ENCODE measurements around the gene FBXO17.
A peak's percentile ranks its signal among the peaks of the same experiment; 100 is the strongest.
"Not testable (repeated sequence)": the region's sequence is repeated elsewhere in the genome, so short reads cannot be mapped to it uniquely, and the experiment has no call there.

FBXO17 gene

DNA sequence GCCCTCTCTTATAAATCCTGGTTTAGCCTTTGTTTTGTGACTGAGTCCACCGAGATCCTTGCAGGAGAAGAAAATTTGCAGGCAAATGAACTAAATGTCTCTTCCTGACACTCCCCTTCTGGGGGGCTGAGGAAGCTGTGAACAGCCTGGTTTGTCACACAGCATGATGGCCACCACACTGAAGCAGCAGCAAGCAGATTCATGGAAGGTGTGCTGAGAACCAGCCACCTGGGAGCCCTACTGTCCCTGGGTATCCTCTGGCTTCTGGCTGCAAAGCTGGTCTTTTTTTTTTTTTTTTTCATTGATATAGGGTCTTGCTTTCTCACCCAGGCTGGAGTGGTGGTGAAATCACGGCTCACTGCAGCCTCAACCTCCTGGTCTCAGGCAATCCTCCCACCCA, 33.6 kb downstream of the FBXO17 start:
- DNase-seq, result no peak

DNA sequence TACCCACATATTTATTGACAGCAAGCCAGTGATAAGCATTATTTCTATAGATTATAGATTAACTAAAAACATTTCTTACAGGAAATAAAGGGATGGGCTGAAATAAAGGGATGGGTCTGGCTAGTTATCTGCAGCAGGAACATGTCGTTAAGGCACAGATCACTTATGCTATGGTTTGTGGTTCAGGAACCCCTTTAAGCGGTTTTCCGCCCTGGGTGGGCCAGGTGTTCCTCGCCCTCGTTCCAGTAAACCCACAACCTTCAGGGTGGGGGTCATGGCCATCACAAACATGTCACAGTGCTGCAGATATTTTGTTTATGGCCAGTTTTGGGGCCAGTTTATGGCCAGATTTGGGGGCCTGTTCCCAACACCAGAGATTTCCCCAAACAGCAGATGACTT, 34.1 kb downstream of the FBXO17 start:
- not testable (repeated sequence) for DNase-seq

DNA sequence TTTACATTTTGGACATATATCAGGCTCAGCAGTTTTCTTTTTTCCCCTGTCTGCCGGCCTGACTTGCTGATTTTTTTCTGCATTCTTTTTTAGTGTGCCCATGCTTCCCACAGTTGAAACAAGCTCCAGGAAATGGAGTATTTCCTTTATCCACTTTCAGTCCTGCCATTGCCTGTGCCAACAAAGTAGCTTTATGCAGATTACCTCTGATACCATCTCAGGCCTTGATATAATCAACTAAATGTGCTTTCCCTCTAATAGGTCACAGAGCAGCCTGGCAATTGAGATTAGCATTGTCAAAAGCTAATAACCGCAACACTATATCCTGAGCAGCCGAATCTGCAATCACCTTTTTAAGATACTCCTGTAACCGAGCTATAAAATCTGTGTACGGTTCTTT, 35.6 kb downstream of the FBXO17 start:
- DNase-seq, result no peak

DNA sequence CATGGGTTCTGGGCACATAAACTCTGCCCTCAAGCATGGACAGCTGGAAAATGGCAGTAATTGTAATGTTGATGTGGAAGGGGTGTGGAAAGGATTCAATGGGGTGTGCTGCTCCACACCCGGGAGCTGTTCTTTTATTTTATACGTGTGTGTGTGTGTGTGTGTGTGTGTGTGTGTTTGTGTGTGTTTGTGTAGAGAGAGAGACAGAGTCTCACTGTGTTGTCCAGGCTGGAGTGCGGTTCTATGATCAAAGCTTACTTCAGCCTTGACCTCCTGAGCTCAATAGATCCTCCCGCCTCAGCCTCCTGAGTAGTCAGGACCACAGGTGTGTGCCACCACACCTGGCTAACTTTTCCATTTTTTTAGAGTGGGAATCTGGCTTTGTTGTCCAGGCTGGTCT, 42.0 kb downstream of the FBXO17 start:
- no peak for DNase-seq

DNA sequence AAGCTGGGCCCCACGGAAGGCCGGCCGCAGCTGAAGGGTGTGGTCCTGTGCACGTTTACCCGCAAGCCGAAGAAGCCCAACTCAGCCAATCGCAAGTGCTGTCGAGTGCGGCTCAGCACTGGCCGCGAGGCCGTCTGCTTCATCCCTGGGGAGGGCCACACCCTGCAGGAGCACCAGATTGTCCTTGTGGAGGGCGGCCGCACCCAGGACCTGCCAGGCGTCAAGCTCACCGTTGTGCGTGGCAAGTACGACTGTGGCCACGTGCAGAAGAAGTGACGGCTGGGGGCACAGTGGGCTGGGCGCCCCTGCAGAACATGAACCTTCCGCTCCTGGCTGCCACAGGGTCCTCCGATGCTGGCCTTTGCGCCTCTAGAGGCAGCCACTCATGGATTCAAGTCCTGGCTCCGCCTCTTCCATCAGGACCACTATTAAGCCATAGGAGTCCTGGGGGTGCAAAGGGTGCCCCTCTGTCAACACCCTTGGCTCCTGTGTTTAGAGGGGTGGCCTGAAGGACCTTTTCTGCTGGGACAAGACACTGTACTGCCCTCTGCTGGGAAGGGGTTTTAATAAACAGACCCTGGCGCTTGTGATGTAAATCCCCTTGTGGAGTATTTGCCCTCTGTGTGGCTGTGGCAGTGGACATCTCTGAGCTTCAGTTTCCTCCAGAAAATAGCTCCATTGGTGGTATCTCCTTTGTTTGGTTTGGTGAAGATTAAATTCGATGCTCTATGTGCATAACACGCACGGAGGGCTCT, 42.9 kb downstream of the FBXO17 start:
- DNase-seq, result no peak

DNA sequence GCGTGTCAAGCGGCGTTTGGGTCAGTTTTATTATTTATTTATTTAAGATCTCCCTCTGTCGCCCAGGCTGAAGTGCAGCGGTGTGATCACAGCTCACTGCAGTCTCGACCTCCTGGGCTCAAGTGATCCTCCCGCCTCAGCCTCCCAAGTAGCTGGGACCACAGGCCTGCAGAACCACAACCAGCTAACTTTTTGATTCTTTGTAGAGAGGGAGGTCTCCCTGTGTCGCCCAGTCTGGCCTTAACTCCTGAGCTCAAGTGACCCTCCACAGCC, 44.1 kb downstream of the FBXO17 start:
- DNase-seq, result no peak

DNA sequence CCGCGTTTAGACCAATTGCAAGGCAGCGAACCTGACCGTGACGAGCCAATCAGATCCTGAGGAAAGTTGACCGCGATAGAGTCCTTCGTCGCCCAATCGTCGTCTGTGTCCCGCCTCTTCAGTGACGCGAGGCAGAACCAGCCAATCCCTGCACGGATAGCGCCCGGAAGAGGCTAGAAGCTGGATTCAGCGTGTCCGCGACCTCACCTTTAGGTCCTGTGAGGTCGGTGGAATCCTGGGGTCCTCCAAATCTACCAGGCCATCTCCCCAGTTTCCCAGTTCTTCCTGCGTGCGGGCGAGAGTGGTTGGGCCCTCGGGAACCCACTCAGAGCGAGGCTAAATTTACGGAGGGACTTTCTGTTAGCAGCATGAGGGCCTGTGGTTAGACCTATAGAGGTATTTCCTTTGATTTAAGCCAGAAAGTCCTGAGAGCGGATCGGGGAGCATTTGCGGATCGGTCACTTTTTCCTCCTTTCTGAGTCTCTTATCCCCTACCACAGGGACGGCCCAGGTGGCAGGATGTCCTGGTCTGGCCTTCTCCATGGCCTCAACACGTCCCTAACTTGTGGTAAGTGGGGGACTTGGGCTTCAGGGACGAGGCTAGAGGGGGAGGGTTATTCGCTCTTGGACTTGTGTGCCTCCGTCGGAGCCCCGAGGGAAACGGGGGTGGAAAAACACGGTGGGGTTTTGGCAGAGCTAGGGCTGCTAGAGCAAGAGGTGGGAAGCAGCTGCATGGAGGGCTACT, 44.6 kb downstream of the FBXO17 start, which contains the start of gene MRPS12:
MRPS12 (plus strand) TSS at position 169 of the 745 bp plus-strand sequence; CDS start at position 520, 351 bp downstream.
- DNase-seq, result peak; percentile 96

DNA sequence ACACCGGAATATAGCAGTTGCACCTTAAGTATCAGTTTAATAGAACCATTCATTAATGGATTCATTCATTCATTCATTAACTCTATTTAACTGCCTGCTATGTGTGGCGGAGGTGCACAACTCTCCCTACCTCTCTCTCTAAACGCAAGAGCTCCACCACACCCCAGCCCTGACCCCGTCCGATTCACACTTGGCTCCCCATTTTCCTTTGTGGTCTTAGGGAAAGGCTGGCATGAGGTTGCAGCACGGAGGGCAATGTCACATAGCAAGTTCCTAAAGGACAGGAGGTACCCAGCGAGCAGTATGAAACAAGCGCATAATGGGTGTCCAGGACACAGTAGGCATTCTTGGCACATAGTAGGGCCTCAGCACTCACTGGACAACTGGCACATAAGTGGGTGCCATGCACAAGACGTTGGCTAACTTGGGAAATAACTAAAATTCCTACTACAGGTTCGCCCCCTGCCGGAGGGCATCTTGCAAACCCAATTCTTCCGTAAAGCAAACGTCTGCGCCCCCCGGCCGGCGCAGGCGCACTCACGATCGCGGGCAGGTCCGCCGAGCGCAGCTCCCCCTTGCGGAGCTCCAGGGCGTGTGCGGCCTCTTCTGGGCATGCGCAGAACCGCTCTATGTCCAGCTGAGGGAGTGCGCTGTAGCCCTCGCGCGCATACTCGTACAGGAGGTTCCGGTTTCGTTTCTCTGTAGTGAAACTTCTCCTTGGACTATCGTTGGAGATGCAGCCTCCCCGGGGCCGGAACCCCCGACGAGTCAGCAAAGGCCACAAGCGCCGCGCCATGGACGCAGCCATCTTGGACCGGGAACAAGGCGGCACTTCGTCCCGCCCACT, 45.4 kb downstream of the FBXO17 start, which contains the start of gene SARS2:
SARS2 (minus strand) TSS at position 835 of the 847 bp plus-strand sequence; CDS start at position 808, 27 bp downstream.
- peak; percentile 86 for DNase-seq

DNA sequence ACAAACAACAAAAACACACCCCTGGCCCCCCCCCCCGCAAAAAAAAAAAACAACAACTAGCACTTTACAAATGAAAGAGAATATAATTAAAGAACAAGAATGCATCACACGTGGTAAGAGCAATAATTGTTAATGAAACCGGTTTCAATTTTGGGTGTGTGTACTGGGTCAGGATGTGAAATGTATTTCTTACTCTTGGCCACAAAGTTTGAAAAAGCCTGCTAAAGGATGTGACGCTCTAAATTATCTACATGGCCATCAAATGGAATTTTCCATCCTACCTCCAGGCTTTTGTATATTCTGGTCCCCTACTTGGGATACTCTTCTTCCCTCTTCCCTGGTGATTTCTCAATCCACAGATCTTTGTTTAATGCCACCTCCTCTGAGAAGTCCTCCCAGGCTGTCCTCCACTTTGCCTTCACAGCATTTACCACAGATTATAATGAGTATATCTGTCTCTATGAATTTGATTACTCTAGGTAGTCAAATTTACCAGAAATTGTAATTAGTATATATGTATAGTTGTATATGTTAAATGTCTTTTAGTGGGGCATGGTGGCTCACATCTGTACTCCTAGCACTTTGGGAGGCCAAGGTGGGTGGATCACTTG, 47.0 kb downstream of the FBXO17 start:
- DNase-seq, result no peak

DNA sequence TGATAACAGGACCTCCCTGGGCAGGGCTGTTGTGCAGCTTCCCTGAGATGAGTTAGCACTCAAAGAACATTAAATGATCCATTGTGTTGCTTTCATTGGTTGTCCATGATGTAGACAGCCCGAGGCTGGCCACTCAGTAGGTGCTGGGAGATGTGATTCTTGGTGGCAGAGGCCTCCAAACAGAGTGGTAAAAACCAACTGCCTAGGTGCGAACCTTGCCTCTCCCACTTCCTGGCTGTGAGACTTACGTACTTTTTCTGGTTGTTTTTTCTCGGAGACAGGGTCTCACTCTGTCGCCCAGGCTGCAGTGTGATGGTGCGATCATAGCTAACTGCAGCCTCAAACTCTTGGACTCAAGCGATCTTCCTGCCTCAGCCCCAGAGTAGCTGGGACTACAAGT, 51.2 kb downstream of the FBXO17 start:
- no peak for DNase-seq

DNA sequence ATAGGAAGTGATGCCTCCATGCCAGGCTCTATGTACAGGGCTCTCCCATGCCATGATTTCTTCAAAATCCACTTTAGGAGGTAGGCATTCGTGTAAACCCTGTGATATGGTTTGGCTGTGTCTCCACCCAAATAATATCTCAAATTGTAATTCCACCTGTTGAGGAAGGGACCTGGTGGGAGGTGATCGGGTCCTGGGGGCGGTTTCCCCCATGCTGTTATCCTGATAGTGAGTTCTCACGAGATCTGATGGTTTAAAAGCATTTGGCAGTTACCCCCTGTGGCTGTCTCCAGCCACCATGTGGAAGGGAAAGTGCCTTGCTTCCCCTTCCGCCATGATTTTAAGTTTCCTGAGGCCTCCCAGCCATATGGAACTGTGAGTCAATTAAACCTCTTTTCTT, 53.1 kb downstream of the FBXO17 start:
- no peak for DNase-seq

DNA sequence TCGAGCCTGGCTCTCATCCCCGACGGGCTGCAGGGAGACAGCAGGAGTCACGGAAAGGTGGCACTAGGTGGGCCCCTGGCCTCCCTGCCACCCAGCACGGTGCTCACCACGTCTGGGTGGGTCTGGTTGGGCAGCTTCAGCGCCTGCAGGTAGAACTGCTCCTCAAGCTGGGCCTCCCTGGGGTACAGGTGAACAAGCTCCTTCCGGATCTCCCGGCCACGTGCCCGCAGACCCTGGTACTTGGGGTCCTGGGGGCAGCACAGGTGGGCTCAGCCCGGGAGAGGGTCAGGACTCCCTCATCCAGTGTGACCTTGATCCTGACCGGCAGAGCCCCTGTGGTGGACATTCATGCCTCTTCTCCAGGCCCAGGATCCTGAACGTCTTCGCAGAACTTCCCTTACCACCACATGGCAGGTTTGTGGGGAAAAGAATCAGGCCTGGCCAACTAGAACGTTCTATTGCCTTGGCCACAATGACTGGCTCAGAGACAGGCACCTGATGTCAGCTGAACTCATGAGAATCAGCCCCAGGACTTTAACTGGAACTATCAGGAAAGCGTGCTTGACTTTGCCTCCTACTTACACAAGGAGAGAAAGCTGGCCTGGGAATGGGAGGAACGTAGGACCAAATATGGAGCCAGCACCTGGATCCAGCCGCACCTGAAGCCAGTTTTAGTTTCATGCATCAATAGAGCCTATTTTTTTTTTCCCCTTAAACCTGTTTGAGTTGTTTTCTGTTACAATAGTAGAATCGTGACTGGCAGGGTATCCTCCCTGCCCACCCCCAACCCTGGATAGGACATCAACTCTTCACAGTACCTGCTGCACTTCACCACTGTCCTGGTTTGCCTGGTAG, 53.9 kb downstream of the FBXO17 start:
- DNase-seq, result no peak

DNA sequence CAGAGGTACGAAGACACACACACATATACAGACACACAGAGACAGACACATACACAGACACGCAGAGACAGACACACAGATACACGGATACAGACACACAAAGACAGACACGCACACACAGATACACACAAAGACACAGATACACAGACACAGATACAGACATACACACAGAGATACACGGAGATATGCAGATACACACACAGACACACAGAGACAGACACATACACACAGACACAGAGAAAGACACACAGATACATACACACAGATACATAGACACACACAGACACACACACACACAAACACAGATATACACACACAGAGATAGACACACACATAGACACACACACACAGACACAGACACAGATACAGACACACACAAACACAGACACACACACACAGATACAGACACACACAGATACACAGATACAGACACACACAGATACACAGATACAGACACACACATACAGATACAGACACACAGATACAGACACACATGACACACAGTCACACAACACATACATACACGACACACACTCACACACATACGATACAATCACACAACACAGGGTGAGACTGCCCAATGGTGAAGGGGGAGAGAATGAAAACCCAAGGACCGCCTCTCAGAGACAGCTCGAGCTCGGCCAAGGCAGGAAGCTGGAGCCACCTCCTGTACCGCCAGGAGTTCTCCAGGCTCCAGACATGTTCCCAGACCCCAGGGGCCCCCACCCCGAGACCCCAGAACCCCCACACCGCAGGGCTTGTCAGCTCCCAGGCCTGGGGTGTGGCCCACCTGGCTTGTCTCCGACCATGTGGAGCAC, 54.7 kb downstream of the FBXO17 start:
- no peak for DNase-seq

DNA sequence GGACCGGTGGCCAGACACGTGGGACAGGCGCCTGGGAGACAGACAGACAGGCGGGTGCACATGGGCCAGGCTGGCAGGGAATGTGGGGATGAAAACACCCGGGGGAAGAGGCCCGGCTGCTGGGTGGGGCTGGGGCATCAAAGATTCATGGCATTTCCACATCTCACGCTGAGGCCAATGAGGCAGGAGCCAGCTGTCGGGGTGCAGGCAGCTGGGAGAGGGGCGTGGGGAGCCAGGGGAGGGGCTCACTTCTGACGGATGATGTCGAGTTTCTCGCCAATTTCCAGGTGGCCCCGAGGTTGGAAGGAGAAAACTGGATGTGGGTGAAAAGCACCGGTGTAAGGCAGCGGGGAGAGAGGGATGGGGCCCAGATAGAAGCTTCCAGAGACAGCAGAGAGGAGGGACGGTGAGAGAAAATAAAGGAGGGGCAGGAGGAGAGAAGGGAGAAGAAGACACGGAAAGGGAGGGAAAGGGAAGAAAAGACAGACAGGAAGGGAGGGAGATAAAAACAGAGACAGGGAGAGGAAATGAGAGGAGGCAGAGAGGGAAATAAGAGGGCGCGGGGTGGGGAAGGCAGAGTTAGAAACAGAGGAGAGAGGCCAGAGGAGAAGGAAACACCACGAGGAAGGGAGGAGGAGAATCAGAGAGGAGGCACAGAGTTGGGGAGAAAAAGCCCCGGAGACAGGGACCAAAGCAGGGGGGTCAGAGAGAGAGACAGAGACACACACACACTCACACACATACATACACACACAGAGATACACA, 55.5 kb downstream of the FBXO17 start:
- DNase-seq, result no peak

DNA sequence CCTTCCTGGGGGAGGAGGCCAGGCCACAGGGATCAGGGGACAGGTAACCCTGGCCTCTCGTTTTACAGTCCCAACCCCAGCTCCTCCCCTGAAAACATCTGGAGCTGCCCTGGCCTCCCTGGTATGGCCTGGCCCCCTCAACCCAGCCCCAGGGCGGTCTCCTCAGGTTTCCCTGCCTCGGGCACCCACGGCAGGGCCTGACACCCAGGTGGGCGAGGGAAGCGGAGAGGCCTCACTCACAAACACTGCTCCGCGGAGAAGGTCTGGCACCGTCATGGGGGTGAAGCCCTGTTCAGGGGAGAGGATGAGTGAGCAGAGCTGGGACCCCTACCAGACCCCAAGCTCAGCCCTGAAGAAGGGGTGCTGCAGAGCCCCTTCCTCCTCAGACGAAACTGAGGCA, 57.0 kb downstream of the FBXO17 start:
- DNase-seq, result no peak

DNA sequence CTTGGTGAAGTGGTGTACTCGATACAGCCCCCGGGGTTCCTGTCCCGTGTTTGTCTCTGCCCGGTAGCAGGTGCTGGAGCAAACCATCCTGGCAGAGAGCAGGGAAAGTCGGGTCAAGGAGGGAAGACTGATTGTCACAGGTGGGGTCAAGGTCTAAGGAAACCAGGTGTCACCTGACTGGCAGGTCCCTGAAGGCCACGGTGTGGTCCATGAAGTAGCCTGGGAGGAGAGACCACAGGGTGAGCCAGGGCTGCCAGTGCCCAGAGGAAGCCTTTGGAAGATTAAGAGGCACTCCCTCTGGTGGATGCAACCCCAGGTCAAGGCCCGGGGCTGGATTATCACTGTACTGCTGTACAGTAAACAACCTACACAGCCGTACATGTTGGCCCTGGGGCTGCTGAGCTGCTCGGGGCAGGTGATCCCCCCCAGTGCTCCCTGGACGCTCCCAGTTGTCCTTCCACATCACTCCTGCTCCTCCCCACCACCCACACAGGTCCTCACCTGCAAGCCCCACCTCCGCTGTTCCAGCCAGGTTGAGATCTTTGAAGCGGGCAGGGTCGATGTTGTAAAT, 57.5 kb downstream of the FBXO17 start:
- no peak for DNase-seq

DNA sequence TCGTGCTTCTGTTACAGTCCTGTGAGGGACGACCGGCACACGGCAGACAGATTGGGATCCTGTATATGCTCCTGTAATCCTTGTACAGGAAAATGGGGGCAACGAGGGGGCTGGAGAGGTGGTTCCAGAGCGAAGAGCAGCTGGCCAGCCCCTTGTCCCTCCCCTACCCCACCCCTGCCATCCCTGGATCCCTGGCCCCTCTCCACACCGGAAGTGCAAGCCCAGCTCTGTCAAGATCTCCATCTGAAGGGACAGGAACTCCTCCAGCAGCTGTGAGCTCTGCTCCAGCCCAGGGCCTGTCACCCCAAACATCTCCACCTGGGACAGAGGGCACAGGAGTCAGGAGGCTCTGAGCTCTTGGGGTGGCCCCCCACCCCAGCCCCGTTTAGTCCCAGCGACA, 58.0 kb downstream of the FBXO17 start:
- no peak for DNase-seq

DNA sequence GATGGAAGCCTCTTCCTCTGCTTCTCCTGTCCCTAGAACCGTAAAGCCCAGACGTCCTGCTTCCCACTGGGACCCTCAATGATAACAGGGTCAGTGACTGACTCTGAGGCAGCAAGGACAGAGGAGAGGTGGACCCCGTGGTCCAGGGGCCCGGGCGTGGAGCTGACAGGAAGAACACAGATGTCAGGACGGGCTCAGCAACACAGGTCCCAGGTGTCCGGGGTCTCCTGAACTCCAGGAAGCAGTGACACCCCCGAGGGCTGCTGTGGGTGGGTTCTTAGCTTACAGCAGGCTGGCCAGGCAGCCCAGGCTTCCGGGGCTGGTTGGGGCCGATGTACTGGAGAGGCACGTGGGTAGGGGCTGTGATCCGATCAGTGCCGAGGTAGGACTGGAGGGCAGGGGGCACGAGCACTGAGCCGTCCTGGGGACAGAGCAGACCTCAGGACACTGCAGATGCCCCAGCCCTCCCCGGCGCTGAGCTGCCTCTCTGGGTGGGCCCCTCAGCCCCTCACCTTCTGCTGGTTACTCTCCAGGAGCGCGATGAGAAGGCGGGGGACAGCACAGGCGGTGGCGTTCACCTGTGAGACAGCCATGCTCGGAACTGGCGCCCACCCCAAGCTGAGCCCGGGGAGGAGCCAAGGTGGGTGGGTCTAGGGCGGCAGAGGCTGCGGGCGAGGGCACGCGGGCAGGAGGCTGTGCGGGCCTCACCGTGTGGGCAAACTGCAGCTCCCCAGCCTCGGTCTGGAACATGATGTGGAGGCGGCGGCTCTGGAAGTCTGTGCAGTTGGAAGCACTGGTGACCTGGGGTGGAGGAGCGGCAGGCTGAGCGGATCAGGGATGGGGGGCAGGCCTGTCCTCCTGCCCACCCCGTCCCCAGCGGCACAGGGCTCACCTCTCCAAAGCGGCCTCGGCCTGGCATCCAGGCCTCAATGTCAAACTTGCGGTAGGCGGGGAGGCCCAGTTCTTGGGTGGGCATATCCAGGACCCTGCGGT, 59.9 kb downstream of the FBXO17 start:
- no peak for DNase-seq

DNA sequence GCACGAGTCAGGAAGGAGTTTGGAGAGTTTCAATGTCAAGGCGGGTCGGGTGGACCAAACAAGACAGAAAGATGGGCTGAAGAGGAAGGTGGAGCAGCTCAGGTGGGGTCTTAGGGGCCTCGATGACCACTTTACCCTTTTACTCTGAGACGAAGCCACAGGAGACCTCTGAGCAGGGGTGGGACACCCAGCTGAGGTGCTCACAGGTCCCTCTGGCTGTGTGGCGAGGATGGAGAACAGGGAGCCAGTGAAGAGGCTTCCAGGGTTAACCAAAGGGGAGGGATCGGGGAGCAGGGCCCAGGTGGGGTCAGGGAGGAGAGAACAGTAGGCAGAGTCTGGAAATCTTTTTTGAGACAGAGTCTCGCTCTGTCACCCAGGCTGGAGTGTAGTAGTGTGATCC, 61.6 kb downstream of the FBXO17 start:
- no peak for DNase-seq
